ENCODE results near the gene RAD1. TPM values are rescaled to one million over a fixed set of nuclear protein-coding genes. Genes with fewer than 3 reads are reported as not detected.
"Not testable (repeated sequence)": the region's sequence is repeated elsewhere in the genome, so short reads cannot be mapped to it uniquely, and the experiment has no call there.

Gene RAD1
- total RNA-seq, 2 experiments from 2014 or later: 37.9 to 39.2 TPM

GRCh38 chr5:34927785-34928184 is 12.5 kb upstream of the RAD1 start:
- TF ChIP-seq, protein P1, sequence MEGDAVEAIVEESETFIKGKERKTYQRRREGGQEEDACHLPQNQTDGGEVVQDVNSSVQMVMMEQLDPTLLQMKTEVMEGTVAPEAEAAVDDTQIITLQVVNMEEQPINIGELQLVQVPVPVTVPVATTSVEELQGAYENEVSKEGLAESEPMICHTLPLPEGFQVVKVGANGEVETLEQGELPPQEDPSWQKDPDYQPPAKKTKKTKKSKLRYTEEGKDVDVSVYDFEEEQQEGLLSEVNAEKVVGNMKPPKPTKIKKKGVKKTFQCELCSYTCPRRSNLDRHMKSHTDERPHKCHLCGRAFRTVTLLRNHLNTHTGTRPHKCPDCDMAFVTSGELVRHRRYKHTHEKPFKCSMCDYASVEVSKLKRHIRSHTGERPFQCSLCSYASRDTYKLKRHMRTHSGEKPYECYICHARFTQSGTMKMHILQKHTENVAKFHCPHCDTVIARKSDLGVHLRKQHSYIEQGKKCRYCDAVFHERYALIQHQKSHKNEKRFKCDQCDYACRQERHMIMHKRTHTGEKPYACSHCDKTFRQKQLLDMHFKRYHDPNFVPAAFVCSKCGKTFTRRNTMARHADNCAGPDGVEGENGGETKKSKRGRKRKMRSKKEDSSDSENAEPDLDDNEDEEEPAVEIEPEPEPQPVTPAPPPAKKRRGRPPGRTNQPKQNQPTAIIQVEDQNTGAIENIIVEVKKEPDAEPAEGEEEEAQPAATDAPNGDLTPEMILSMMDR (IDR thresholded peaks at IDR 0.05): no peak
- DNase-seq (no peak), ATAC-seq (no peak)
- Mint-ChIP-seq H3K4me1 (ENCODE audit: low read depth) (peaks cover 53% of the 10 kb centered on the region), H3K4me3 (no peak overlapping the region), H3K9me3 (no peaks in the 10 kb centered on the region), H3K36me3 (ENCODE audit: low read depth) (peaks cover 44% of the 10 kb centered on the region), H3K27ac (no peak overlapping the region), H3K27me3 (no peaks in the 10 kb centered on the region)
- intact Hi-C loops (cut with micrococcal nuclease): no loop called here
- ChIA-PET CTCF (interaction anchor here (2.9 kb wide), 1 partner anchor 12 kb away, joined by 13 read pairs; the partner anchor contains the start of genes BRIX1 and RAD1), POLR2A (interaction anchor here (2.9 to 3.8 kb wide), 2 partner anchors 12 to 17 kb away, joined by 11 to 70 read pairs; partner anchors contain the start of genes BRIX1 and RAD1)

DNA sequence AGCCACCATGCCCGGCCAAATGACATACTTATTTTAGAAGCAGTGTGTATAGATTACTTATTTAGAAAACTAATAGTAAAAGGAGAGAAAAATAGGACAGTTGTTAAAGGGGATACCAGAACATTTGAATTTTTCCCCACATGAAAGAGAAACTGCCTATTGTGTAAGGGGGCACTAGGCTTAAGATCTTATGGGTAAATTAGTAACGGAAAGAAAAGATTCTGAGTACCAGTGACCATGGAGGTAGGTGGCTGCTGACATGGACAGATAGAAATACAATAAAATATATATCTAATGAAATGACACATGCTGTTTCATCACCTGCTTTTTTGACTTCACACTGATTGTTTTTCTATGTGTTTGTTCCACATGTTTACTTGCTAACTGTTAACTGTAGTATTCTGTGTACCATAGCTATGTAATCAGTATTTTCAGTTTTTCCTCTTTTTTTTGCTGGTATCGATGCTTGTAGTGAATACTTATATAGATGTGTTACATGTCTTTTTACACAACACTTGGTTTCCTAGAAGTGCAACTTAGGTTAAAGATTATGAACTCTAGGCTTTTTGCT is 11.1 kb upstream of the RAD1 start:
- H3K4me1 Mint-ChIP-seq (ENCODE audit: low read depth): peaks cover 52% of the 10 kb centered on the region
- intact Hi-C loops (cut with micrococcal nuclease): no loop called here
- no peak overlapping the region for H3K4me3 Mint-ChIP-seq
- H3K9me3 Mint-ChIP-seq: no peaks in the 10 kb centered on the region
- peaks cover 50% of the 10 kb centered on the region for H3K36me3 Mint-ChIP-seq (ENCODE audit: low read depth)
- ChIA-PET CTCF (no interaction called here), POLR2A (no interaction called here)
- no peak for DNase-seq
- no peaks in the 10 kb centered on the region for H3K27me3 Mint-ChIP-seq
- no peak for ATAC-seq
- H3K27ac Mint-ChIP-seq: peak overlapping the region; percentile 71
- TF ChIP-seq, protein P1 (IDR thresholded peaks at IDR 0.05): no peak

GRCh38 chr5:34924462-34924765 is 9.1 kb upstream of the RAD1 start:
- Mint-ChIP-seq H3K4me3 (no peak overlapping the region), H3K27ac (peak overlapping the region; percentile 79), H3K27me3 (no peaks in the 10 kb centered on the region), H3K9me3 (no peaks in the 10 kb centered on the region), H3K4me1 (ENCODE audit: low read depth) (peaks cover 49% of the 10 kb centered on the region), H3K36me3 (ENCODE audit: low read depth) (peaks cover 56% of the 10 kb centered on the region)
- DNase-seq (no peak), ATAC-seq (no peak)
- POLR2A ChIA-PET: interaction anchor here (1.6 kb wide), 1 partner anchor 9 kb away, joined by 21 read pairs; the partner anchor contains the start of genes BRIX1 and RAD1
- CTCF ChIA-PET: interaction anchor here (1.6 kb wide), 1 partner anchor 9 kb away, joined by 9 read pairs; the partner anchor contains the start of genes BRIX1 and RAD1
- TF ChIP-seq, protein P1 (IDR thresholded peaks at IDR 0.05): no peak
- intact Hi-C loops (cut with micrococcal nuclease): no loop called here

- Mint-ChIP-seq H3K27me3 (no peaks in the 10 kb centered on the region), H3K27ac (peak overlapping the region; percentile 76), H3K36me3 (ENCODE audit: low read depth) (peaks cover 53% of the 10 kb centered on the region), H3K4me1 (ENCODE audit: low read depth) (peaks cover 46% of the 10 kb centered on the region), H3K4me3 (peak overlapping the region; percentile 26), H3K9me3 (no peaks in the 10 kb centered on the region)
- ATAC-seq: peak; percentile 94
- ChIA-PET CTCF (interaction anchor here (0.8 to 1.6 kb wide), 2 partner anchors 9 to 25 kb away, joined by 5 to 9 read pairs; partner anchors contain the start of genes BRIX1 and RAD1), POLR2A (interaction anchor here (1.6 kb wide), 1 partner anchor 9 kb away, joined by 21 read pairs; the partner anchor contains the start of genes BRIX1 and RAD1)
- TF ChIP-seq, protein P1 (IDR thresholded peaks at IDR 0.05): no peak
- intact Hi-C loops (cut with micrococcal nuclease): no loop called here
- DNase-seq: peak; percentile 68
Measured at GRCh38 chr5:34923694-34924461, 8.6 kb upstream of the RAD1 start.

GRCh38 chr5:34923256-34923655 is 8.0 kb upstream of the RAD1 start:
- Mint-ChIP-seq H3K36me3 (ENCODE audit: low read depth) (peaks cover 58% of the 10 kb centered on the region), H3K4me1 (ENCODE audit: low read depth) (peaks cover 45% of the 10 kb centered on the region), H3K27ac (peak overlapping the region; percentile 76)
- H3K4me3 Mint-ChIP-seq; H3K9me3 Mint-ChIP-seq; intact Hi-C loops (cut with micrococcal nuclease); H3K27me3 Mint-ChIP-seq; DNase-seq: not testable (repeated sequence)
- peak; percentile 5 for ATAC-seq
- ChIA-PET POLR2A (interaction anchor here (1.6 kb wide), 1 partner anchor 8 kb away, joined by 21 read pairs; the partner anchor contains the start of genes BRIX1 and RAD1), CTCF (interaction anchor here (0.8 to 1.6 kb wide), 2 partner anchors 8 to 24 kb away, joined by 5 to 9 read pairs; partner anchors contain the start of genes BRIX1 and RAD1)

Data from activated CD8-positive, alpha-beta T cell treated with anti-CD3 and anti-CD28 coated beads for 36 hours (primary cell).